ENCODE measurements around the gene SDHAF1.
"Not testable (repeated sequence)": the region's sequence is repeated elsewhere in the genome, so short reads cannot be mapped to it uniquely, and the experiment has no call there.

SDHAF1 gene

DNA sequence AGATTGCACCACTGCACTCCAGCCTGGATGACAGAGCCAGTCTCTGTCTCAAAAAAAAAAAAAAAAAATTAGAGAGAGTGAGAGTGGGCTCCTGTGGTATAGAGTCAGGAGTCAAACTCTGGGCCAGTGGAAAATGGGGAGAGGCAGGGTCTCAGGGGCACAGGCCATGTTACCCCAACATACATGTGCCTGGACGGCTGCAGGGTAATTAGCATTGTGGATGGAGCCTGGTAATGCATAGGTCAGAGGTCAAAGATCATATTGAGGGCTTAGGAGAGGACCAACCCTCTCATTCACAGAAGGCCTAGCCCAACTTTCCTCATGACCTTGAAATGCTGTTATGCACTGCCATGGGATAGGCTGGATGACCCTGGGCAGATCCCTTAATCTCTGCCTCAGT lies 30.6 kb downstream of the SDHAF1 start:
- no peak for DNase-seq

DNA sequence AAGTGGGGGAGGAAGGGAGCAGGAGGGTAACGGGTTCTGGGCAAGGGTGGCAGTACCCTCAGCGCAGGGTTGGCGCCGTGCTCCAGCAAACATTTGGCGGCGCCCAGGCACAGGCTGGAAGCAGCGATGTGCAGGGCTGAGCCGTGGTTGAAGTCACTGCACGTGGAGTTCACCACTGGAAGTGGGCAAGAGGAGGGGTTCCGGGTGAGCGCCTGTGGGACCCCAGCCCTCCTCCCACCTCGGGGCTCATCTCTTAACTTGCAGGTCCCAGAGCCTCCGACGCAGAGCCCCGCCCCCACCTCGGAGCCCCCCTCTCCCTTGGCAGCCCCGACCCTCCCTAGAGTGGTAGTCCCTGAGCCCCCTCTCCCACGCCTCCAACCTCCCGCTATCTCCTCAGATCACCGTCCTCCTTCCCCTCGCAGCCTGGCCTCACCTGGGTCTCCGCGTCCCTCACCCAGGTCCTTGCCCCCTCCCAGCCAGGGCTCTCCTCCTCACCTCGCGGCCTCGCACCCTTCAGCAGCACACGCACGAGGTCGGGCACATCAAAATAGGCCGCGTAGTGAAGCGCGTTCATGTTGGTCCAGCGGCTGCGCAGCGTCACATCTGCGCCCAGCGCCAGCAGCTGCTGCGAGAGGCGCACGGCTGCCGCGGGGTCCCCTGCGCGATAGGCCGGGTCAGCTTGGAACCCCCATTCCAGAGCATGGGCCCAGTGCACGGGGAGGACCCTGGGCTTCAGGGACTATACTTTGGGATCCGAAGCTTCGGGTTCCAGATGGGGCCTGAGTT lies 31.3 kb downstream of the SDHAF1 start:
- no peak for DNase-seq

DNA sequence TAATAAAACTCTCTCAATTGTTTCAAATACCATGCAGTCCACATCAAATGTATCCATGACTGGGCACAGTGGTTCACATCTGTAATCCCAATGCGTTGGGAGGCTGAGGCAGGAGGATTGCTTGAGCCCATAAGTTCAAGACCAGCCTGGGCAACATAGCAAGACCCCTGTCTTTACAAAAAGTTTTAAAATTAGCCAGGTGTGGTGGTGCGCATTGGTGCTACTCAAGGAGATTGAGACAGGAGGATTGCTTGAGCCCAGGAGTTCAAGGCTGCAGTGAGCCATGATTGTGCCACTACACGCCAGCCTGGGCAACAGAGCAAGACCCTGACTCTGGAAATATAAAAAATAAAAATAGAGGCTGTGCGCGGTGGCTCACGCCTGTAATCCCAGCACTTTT lies 32.7 kb downstream of the SDHAF1 start:
- DNase-seq = no peak

DNA sequence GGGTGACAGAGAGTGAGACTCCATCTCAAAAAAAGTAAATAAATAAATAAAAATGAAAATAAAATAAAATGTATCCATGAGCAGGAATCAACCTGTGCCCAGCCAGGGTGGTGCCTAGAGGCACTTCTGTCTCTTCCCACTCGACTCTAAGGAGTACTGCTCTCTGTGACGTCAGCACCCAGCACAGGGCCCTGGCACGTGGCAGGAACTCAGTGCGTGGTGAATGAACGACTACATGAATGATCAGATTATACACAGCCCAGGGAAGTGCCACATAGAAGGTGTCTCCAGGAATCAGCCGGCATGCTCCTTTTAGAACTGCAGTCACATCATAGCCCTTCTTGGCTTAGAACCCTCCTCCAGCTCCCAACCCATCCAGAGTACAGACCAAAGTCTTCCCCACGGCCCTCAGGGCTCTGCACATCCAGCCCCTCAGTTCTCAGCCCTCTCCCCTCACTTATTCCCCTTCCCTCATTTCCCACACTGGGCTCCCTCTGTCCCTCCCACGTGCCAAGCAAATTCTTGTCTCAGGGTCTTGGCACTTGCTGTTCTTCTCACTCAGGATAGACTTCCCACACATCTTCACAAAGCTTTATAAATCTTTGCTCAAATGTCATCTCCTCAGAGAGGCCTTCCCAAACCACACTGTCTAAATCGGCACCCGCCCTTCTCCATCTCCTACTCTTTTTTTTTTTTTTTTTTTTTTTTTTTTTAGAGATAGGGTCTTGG lies 33.5 kb downstream of the SDHAF1 start:
- DNase-seq = no peak

DNA sequence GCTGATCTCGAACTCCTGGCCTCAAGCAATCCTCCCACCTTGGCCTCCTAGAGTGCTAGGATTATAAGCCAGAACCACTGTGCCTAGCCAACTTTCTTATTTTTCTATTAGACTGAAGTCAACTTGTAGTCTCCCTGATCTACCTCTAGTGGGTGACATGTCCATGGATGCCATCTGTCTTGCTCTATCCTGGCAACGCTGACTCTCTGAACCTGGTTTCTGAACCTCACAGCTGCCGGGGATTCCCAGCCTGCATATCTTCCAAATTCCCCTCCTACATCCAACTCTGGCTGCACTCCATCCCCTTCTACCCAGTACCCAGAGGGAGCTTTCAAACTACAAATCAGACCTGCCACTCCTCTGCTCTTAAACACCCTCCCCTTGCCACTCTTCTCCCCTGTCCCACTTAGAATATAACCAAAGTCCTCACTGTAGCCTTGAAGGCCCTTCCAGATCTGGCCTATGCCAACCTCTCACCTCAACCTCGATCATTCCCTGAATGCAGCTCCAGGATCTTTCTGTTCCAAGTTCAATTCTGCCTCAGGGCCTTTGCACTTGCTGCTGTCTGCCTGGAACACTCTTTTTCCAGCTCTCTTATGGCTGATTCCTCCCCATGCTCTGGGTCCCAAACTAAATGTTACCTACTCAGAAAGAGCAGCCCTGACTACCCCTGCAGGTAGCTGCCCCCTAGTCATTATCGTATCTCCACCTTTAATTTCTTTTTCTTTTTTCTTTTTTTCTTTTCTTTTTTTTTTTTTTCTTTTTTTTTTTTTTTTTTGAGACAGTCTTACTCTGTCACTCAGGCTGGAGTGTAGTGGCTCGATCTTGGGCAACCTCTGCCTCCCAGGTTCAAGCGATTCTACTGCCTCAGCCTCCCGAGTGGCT lies 35.5 kb downstream of the SDHAF1 start:
- no peak for DNase-seq

DNA sequence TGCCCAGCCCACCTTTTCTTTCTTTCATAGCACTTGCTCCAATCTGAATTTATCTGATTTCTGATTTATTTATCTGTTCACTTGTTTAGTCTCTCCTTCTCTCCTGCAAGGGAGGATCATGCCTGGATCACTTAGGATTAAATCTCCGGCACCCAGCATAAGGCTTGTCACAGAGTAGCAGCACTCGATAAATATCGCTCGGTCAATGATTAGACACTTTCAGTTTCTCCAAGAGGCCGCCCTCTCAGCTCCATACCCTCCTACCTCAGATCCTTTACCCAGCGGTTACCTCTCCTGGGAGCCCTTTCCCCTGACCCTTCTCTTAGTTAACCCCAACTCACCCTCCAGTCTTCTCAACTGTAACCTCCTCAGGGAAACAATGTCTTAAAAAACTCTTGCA lies 36.3 kb downstream of the SDHAF1 start:
- no peak for DNase-seq

DNA sequence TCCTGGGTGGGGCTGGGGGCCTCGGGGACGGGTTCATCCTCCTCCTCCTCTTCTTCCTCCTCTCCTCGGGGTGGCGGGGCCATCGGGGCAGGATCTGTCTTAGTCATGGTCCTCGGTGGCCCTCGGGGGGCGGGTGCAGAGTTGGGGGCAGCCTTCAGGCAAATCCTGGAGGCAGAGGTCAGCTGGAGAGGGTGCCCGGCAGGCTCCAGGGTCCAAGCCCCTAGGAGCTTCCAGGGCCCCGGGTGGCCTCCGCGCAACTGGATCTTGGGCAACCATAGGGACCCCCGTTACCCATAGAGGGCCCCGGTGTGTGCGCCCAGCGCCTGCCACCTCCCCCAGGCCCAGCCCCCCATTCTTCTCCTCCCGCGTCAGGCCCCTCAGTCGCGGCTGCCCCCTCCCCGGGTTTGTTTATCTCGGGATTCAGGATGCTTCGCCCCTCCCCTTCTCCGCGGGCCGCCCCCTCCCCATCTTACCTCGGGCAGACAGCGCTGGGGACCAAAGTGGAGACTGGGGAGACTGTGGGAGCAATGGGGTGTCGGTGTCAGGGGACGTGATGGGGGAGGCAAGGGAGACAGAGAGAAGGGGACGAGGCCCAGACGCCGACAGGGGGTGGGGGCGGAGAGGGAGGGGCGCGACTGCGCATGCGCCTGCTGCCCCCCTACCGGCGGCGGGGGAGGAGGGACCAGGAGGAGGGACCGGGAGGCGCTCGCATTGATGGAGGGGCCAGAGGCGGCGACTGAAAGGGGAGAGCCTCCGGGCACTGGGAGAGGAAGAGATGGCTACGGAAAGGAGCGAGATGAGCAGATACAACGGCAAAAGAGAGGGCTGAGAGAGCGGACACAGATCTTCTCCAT lies 37.5 kb downstream of the SDHAF1 start, which contains the start of gene CLIP3:
TSS of gene CLIP3 (minus strand) at position 623 of the 854 bp plus-strand sequence. CDS start at position 107, 516 bp downstream.
- DNase-seq = no peak

DNA sequence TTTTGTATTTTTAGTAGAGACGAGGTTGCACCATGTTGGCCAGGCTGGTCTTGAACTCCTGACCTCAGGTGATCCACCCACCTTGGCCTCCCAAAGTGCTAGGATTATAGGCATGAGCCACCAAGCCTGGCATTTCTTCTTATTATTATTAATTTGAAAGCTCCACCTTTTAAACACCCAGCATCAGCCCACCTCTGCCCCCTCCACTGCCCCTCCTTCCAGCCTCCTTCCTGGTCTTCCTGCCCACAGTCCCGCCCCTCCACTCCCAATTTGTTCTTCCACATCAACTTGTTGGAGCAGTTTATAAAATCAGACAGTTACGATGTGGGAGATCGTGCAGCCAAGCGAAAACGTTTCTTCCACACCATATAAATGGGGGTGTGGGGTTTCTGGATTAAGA lies 45.5 kb downstream of the SDHAF1 start:
- DNase-seq = no peak

DNA sequence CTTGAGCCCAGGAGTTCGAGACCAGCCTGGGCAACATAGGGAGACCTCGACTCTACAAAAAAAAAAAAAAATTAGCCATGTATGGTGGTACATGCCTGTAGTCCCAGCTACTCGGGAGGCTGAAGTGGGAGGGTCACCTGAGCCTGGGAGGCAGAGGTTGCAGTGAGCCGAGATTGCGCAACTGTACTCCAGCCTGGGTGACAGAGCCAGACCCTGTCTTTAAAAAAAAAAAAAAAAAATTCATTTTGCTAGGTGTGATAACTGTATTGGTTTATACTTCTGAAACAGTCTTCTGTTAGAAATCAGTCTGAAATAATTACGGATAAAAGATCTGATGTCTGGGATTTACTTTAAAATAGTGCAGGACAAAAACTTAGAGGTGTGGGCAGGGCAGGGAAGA lies 46.1 kb downstream of the SDHAF1 start:
- not testable (repeated sequence) for DNase-seq

DNA sequence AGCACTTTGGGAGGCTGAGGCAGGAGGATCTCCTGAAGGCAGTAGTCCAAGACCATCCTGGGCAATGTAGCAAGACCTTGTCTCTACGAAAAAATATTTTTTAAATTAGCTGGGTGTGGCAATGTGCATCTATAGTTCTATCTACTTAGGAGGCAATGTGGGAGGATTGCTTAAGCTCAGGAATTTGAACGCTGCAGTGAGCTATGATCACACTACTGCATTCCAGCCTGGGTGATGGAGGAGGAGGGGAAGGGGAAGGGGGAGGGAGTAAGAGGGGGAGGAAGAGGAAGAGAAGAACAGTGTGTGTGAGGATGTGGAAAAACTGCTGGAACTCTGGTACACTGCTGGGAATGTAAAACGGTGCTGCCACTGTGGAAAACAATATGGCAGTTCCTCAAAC lies 46.8 kb downstream of the SDHAF1 start:
- DNase-seq = no peak

DNA sequence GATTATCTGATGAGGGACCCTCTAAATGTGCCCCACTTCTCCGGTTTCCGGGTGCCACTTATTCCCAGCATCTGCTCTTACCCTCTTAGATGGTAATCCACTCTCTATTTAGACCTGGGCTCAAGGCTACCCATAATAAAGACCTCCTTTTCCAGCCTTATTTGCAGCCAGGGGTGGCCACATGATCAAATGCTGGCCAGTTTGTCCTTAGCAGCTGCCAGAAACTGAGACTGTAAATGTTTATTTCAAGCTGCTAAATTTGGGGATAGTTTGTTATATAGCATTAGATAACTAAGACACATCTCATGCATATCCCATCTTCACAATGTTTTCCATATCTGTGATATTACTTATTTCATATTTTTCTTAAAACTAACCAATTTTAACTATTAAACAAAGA lies 49.0 kb downstream of the SDHAF1 start:
- no peak for DNase-seq

Measured in NCI-H2081 treated with DMSO at 0.1 percent for 48 hours (cell line).